ENCODE data around the gene ENOX1. TPM values are rescaled to one million over a fixed set of nuclear protein-coding genes. Genes with fewer than 3 reads are reported as not detected.

Gene ENOX1
- total RNA-seq, 1 experiment from 2014 or later: 1.5 TPM

DNA sequence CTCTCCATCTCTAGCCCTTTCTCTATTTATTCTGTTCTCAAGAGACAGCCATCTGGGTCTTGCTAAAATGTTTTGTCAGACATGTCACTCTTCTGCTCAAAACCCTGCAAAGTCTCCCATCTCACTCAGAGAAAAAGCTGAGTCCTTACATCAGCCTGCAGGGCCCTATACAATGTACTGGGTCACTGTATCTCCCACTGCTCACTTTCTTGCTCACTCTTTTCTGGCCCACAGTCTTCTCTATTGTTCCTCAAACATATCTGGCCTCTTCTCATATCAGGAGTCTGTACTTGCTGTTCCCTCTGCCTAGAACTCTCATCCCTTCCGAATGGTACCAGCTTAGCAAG is 189.2 kb downstream of the ENOX1 start:
- Mint-ChIP-seq H3K4me1 (ENCODE audit: low read depth, unreplicated experiment) (peaks cover 13% of the 10 kb centered on the region), H3K4me3 (ENCODE audit: low read depth, unreplicated experiment) (no peak overlapping the region), H3K9me3 (ENCODE audit: low read depth, unreplicated experiment) (peaks cover 2% of the 10 kb centered on the region), H3K27ac (ENCODE audit: unreplicated experiment) (no peak overlapping the region), H3K27me3 (ENCODE audit: unreplicated experiment) (no peaks in the 10 kb centered on the region), H3K36me3 (ENCODE audit: insufficient read depth, unreplicated experiment) (no peaks in the 10 kb centered on the region)
- no peak for DNase-seq
- CTCF ChIA-PET: no interaction called here
- intact Hi-C loops (cut with micrococcal nuclease; ENCODE audit: unreplicated experiment): no loop called here
- BruUV-seq (replicated peaks): no TSS peak
- TF ChIP-seq, protein P1, sequence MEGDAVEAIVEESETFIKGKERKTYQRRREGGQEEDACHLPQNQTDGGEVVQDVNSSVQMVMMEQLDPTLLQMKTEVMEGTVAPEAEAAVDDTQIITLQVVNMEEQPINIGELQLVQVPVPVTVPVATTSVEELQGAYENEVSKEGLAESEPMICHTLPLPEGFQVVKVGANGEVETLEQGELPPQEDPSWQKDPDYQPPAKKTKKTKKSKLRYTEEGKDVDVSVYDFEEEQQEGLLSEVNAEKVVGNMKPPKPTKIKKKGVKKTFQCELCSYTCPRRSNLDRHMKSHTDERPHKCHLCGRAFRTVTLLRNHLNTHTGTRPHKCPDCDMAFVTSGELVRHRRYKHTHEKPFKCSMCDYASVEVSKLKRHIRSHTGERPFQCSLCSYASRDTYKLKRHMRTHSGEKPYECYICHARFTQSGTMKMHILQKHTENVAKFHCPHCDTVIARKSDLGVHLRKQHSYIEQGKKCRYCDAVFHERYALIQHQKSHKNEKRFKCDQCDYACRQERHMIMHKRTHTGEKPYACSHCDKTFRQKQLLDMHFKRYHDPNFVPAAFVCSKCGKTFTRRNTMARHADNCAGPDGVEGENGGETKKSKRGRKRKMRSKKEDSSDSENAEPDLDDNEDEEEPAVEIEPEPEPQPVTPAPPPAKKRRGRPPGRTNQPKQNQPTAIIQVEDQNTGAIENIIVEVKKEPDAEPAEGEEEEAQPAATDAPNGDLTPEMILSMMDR (IDR thresholded peaks at IDR 0.05; ENCODE audit: unreplicated experiment): no peak

DNA sequence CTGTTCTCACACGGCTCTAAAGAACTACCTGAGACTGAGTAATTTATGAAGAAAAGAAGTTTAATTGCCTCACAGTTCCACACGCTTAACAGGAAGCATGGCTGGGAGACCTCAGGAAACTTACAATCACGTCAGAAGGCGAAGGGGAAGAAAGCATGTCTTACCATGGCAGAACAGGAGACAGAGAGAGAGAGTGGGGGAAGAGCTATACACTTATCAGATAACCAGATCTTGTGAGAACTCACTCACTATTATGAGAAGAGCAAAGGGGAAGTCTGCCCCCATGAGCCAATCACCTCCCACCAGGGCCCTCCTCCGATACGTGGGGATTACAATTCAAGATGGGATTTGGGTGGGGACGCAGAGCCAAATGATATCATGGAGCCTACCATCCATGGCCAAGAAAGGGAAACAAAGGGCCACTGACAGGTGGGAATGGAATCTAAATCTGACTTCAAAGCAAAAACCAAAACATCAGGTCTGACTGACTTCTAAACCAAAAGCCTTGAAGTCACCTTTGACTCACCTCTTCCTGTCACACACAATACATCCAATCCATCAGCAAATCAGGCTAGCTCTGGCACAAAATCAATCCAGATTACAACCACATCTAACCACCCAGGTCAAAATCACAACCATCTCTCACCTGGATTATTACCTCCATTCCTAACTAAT is 189.7 kb downstream of the ENOX1 start:
- Mint-ChIP-seq H3K4me1 (ENCODE audit: low read depth, unreplicated experiment) (peaks cover 13% of the 10 kb centered on the region), H3K9me3 (ENCODE audit: low read depth, unreplicated experiment) (peaks cover 2% of the 10 kb centered on the region), H3K27me3 (ENCODE audit: unreplicated experiment) (no peaks in the 10 kb centered on the region), H3K27ac (ENCODE audit: unreplicated experiment) (no peak overlapping the region), H3K36me3 (ENCODE audit: insufficient read depth, unreplicated experiment) (no peaks in the 10 kb centered on the region), H3K4me3 (ENCODE audit: low read depth, unreplicated experiment) (no peak overlapping the region)
- intact Hi-C loops (cut with micrococcal nuclease; ENCODE audit: unreplicated experiment): no loop called here
- BruUV-seq (replicated peaks): no TSS peak
- CTCF ChIA-PET: no interaction called here
- DNase-seq: no peak
- TF ChIP-seq, protein P1 (IDR thresholded peaks at IDR 0.05; ENCODE audit: unreplicated experiment): no peak

DNA sequence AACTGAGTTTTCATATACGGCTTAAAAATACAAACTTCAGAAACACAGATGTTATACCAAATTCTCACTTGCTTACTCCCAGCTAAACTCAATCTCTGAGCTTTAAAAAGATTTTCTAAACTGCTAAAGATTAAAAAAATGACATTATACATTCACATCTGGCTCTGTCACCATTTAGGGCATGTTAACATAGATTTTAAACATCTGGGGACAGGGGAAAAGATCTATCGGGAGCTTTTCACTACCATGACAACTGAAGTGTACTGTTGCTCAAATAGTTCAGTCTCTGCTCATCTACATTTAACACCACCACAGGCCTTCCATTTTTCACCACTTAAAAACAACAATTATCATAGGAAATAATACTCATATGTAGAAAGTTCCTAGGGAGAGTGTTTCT is 190.8 kb downstream of the ENOX1 start:
- no peak for DNase-seq
- intact Hi-C loops (cut with micrococcal nuclease; ENCODE audit: unreplicated experiment): no loop called here
- Mint-ChIP-seq H3K4me1 (ENCODE audit: low read depth, unreplicated experiment) (peaks cover 13% of the 10 kb centered on the region), H3K27ac (ENCODE audit: unreplicated experiment) (no peak overlapping the region), H3K9me3 (ENCODE audit: low read depth, unreplicated experiment) (peaks cover 2% of the 10 kb centered on the region), H3K27me3 (ENCODE audit: unreplicated experiment) (no peaks in the 10 kb centered on the region), H3K36me3 (ENCODE audit: insufficient read depth, unreplicated experiment) (no peaks in the 10 kb centered on the region), H3K4me3 (ENCODE audit: low read depth, unreplicated experiment) (no peak overlapping the region)
- TF ChIP-seq, protein P1 (IDR thresholded peaks at IDR 0.05; ENCODE audit: unreplicated experiment): no peak
- no TSS peak for BruUV-seq (replicated peaks)
- CTCF ChIA-PET: no interaction called here

DNA sequence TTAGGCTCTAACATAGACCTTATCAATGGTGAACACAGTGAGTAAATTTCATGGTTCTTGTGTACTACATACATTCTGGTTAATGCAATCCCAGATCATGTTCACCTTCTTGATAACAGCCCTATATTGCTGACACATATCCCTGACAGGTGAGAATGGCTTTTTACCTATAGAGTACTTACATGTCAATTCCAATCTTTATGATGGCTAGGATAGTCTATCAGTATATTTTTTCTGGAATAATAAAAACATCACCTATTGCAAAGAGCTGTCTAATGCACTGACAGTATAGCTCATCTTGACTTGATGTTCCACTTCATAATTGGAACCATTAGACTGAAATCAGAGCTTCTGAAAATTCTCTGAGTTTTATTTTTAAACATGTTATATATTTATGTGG is 199.4 kb downstream of the ENOX1 start:
- Mint-ChIP-seq H3K4me3 (ENCODE audit: low read depth, unreplicated experiment) (no peak overlapping the region), H3K27me3 (ENCODE audit: unreplicated experiment) (no peaks in the 10 kb centered on the region), H3K9me3 (ENCODE audit: low read depth, unreplicated experiment) (peaks cover 3% of the 10 kb centered on the region), H3K27ac (ENCODE audit: unreplicated experiment) (no peak overlapping the region), H3K4me1 (ENCODE audit: low read depth, unreplicated experiment) (no peaks in the 10 kb centered on the region), H3K36me3 (ENCODE audit: insufficient read depth, unreplicated experiment) (no peaks in the 10 kb centered on the region)
- intact Hi-C loops (cut with micrococcal nuclease; ENCODE audit: unreplicated experiment): no loop called here
- DNase-seq: no peak
- TF ChIP-seq, protein P1 (IDR thresholded peaks at IDR 0.05; ENCODE audit: unreplicated experiment): no peak
- CTCF ChIA-PET: no interaction called here
- BruUV-seq (replicated peaks): no TSS peak
